Fibroblast of peridontal ligament (primary cell): ENCODE data around the gene DMC1.

ENCODE experiments used
- DNase-seq: peaks from one replicate; pipeline ENCODE4 v3.0.0-alpha.2; 2010; ENCODE audit errors: extremely low read depth

DMC1 gene

DNA sequence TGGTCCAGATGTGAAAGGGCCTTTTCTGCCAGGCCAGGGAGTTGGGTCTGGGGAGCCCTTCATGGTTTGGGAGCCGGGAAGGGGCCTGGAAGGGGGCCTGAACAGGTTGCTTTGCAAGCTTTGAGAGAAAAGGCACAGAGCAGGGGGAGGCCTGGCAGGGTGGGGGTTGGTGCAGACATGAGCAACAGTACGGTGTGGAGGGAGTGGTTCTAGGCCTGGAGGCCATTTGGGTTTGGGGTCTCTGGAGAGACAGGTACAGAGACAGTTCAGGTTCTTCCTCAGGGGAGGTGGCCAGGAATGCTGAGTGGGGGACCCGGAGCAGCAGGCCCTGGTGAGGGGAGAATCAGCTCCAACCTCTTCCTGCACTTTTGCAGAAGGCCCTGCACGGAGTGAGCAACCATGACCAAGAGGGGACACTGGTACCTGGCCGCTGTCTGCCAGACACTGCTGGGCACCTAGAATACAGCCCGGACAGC, 100.6 kb downstream of the DMC1 start:
- no peak for DNase-seq
